Hepatocyte (in vitro differentiated cells): Measurements from ENCODE around the gene TAX1BP1.

Source experiments
- EZH2 ChIP-seq: fragments of 200-600 bp; sonication (generic); IDR thresholded peaks from 2 replicates; pipeline ENCODE4 v1.6.1; 2016; ENCODE audit warnings: antibody characterized with exemption, mild to moderate bottlenecking, borderline replicate concordance
- EZH2phosphoT487 ChIP-seq: fragments of 200-600 bp; sonication (generic); IDR thresholded peaks from one replicate; pipeline ENCODE4 v1.6.1; 2018; ENCODE audit warnings: antibody characterized with exemption, mild to moderate bottlenecking, low read depth, moderate library complexity; ENCODE audit not compliant: unreplicated experiment, severe bottlenecking
- TF ChIP-seq, protein P1 (sequence below): fragments of 200-600 bp; sonication (generic); IDR thresholded peaks from 2 replicates; pipeline ENCODE4 v1.5.1; 2016; ENCODE audit warnings: antibody characterized with exemption, mild to moderate bottlenecking; ENCODE audit not compliant: poor library complexity

DNA sequence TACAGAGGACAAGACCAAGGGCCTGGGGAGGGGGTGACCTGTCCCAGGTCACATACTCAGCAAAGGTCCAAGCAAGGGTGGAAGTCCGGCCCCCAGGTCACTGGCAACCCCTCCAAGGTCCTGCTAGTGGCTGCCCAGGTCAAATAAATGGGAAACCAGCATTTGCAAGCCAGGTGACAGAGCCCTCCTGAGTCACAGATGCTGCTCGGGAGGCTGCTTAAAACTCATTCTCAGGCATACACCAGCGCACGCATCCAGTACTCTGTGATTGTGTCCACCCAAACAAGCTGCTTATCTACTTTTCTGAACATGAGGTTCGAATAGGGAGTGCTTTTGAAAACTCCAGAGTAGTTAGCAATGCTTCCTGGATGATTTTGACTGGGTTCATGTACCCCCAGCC is 130.6 kb downstream of the TAX1BP1 start:
- TF ChIP-seq, protein P1, sequence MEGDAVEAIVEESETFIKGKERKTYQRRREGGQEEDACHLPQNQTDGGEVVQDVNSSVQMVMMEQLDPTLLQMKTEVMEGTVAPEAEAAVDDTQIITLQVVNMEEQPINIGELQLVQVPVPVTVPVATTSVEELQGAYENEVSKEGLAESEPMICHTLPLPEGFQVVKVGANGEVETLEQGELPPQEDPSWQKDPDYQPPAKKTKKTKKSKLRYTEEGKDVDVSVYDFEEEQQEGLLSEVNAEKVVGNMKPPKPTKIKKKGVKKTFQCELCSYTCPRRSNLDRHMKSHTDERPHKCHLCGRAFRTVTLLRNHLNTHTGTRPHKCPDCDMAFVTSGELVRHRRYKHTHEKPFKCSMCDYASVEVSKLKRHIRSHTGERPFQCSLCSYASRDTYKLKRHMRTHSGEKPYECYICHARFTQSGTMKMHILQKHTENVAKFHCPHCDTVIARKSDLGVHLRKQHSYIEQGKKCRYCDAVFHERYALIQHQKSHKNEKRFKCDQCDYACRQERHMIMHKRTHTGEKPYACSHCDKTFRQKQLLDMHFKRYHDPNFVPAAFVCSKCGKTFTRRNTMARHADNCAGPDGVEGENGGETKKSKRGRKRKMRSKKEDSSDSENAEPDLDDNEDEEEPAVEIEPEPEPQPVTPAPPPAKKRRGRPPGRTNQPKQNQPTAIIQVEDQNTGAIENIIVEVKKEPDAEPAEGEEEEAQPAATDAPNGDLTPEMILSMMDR, result no peak
- TF ChIP-seq EZH2 (no peak), EZH2phosphoT487 (no peak)
